Activated T-cell treated with anti-CD3 and anti-CD28 coated beads, Interleukin-2, amount 50 U/mL, for 24 hours (primary cell): ENCODE data around the gene ECI1.

ENCODE experiments used
- DNase-seq: peaks from one replicate; pipeline ENCODE4 v3.0.0-alpha.2; 2020
- H3K27ac Mint-ChIP-seq: 2 replicates; pipeline ENCODE4 v1.8.0; 2020; ENCODE audit warnings: mild to moderate bottlenecking, mixed read lengths
- H3K27me3 Mint-ChIP-seq: 2 replicates; pipeline ENCODE4 v1.8.0; 2020; ENCODE audit warnings: mixed read lengths
- H3K36me3 Mint-ChIP-seq: 2 replicates; pipeline ENCODE4 v1.8.0; 2020; ENCODE audit warnings: low read depth, mixed read lengths
- H3K4me1 Mint-ChIP-seq: 2 replicates; pipeline ENCODE4 v1.8.0; 2020; ENCODE audit warnings: low read depth, mixed read lengths
- H3K4me3 Mint-ChIP-seq: 2 replicates; pipeline ENCODE4 v1.8.0; 2020; ENCODE audit warnings: mild to moderate bottlenecking, moderate library complexity, mixed read lengths
- H3K9me3 Mint-ChIP-seq: 2 replicates; pipeline ENCODE4 v1.8.0; 2020; ENCODE audit warnings: mixed read lengths

ECI1 gene

GRCh38 chr16:2235695-2236336 lies 15.6 kb downstream of the ECI1 start:
- Mint-ChIP-seq H3K27ac (no peak overlapping the region), H3K36me3 (peaks cover 53% of the 10 kb centered on the region), H3K4me1 (peaks cover 3% of the 10 kb centered on the region), H3K27me3 (peaks cover 3% of the 10 kb centered on the region), H3K9me3 (no peaks in the 10 kb centered on the region), H3K4me3 (no peak overlapping the region)
- DNase-seq = no peak

GRCh38 chr16:2235234-2235651 lies 16.1 kb downstream of the ECI1 start:
- H3K27me3 Mint-ChIP-seq = peaks cover 3% of the 10 kb centered on the region
- H3K36me3 Mint-ChIP-seq = peaks cover 58% of the 10 kb centered on the region
- DNase-seq = no peak
- H3K4me1 Mint-ChIP-seq = peaks cover 3% of the 10 kb centered on the region
- no peak overlapping the region for H3K4me3 Mint-ChIP-seq
- no peaks in the 10 kb centered on the region for H3K9me3 Mint-ChIP-seq
- H3K27ac Mint-ChIP-seq = peak overlapping the region; percentile 55

DNA sequence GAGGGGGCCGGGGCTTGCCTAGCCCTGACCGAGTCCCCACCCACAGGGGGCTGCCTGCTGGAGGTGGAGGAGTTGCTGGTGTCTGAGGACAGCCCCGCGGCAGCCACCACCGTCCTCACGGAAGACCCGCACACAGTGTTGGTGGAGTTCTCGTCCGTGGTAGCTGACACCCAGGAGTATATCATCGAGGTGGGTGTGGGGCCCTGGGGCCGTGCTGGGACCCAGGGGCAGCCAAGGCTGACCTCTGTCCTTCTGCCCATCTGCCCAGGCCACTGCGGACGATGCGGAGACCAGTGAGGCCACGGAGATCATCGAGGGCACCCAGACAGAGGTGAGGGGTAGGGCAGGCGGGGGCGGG lies 16.6 kb downstream of the ECI1 start:
- peaks cover 3% of the 10 kb centered on the region for H3K4me1 Mint-ChIP-seq
- peaks cover 61% of the 10 kb centered on the region for H3K36me3 Mint-ChIP-seq
- H3K9me3 Mint-ChIP-seq = no peaks in the 10 kb centered on the region
- no peak overlapping the region for H3K27ac Mint-ChIP-seq
- H3K27me3 Mint-ChIP-seq = peaks cover 3% of the 10 kb centered on the region
- H3K4me3 Mint-ChIP-seq = no peak overlapping the region
- no peak for DNase-seq

GRCh38 chr16:2233872-2234812 lies 17.2 kb downstream of the ECI1 start:
- Mint-ChIP-seq H3K36me3 (peaks cover 61% of the 10 kb centered on the region), H3K9me3 (no peaks in the 10 kb centered on the region), H3K4me1 (peaks cover 3% of the 10 kb centered on the region), H3K27me3 (peaks cover 3% of the 10 kb centered on the region), H3K27ac (peak overlapping the region; percentile 11), H3K4me3 (no peak overlapping the region)
- DNase-seq = no peak

DNA sequence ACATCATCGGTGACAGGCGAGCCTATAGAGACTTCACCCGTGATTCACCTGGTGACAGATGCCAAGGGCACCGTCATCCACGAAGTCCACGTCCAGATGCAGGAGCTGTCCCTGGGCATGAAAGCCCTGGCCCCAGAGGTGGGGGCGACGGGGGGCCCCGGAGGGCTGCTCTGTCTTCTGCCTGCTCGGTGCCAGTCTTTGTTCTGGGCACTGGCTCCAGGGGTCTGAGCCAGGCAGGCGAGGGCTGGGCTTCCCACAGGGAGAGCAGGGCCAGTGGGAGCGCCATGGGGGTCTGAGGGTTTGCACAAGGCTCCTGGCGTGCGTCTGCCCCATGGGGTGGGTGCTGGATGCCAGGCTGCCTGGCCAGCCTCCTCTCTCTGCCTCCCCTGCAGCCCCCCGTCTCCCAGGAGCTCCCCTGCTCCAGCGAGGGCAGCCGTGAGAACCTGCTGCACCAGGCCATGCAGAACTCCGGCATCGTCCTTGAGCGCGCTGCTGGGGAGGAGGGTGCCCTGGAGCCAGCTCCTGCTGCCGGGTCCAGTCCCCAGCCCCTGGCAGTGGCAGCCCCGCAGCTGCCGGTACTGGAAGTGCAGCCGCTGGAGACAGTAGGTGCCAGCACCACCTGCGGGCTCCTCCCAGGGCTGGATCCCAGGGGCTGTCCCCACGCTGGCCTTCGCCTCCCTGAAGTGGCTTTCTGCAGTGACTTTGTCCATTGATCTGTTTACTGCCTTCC lies 18.2 kb downstream of the ECI1 start:
- Mint-ChIP-seq H3K27me3 (peaks cover 3% of the 10 kb centered on the region), H3K27ac (no peak overlapping the region), H3K4me1 (peaks cover 3% of the 10 kb centered on the region)

DNA sequence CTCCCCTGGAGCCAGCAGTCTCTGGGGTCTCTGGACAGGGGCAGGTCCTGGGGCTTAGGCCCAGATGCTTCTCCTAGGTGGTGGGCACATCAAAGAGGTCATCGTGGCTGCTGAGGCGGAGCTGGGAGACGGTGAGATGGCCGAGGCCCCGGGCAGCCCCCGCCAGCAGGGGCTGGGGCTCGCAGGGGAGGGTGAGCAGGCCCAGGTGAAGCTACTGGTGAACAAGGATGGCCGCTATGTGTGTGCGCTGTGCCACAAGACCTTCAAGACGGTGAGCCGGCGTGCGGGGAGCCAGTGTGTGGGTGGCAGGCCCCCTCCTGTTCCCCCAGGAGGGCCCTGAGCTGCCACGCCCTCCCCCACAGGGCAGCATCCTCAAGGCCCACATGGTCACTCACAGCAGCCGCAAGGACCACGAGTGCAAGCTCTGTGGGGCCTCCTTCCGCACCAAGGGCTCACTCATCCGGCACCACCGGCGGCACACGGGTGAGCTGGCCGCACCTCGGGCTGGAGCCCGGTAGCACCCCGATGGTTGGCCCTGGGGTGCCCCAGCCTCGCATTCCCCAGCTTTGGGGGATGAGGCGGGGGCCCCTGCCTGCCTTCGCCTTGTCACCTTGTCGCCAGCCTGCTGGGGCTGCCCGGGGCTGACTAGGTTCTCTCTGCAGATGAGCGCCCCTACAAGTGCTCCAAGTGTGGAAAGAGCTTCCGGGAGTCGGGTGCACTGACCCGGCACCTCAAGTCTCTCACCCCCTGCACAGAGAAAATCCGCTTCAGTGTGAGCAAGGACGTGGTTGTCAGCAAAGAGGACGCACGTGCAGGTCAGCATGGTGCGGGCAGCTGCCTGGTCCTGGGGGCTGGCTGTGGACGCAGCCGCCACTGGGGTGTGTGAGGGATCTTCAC lies 19.0 kb downstream of the ECI1 start:
- Mint-ChIP-seq H3K4me1 (peaks cover 3% of the 10 kb centered on the region), H3K27ac (no peak overlapping the region), H3K27me3 (peaks cover 3% of the 10 kb centered on the region), H3K9me3 (no peaks in the 10 kb centered on the region), H3K4me3 (no peak overlapping the region), H3K36me3 (peaks cover 71% of the 10 kb centered on the region)
- DNase-seq = no peak

More for the DNA sequence above, 18.2 kb downstream of the ECI1 start:
- H3K4me3 Mint-ChIP-seq = no peak overlapping the region
- H3K9me3 Mint-ChIP-seq = no peaks in the 10 kb centered on the region
- H3K36me3 Mint-ChIP-seq = peaks cover 65% of the 10 kb centered on the region
- no peak for DNase-seq

GRCh38 chr16:2231016-2231931 lies 20.1 kb downstream of the ECI1 start:
- H3K9me3 Mint-ChIP-seq = no peaks in the 10 kb centered on the region
- H3K36me3 Mint-ChIP-seq = peaks cover 78% of the 10 kb centered on the region
- no peak overlapping the region for H3K27ac Mint-ChIP-seq
- peaks cover 8% of the 10 kb centered on the region for H3K4me1 Mint-ChIP-seq
- H3K27me3 Mint-ChIP-seq = peaks cover 3% of the 10 kb centered on the region
- no peak for DNase-seq
- no peak overlapping the region for H3K4me3 Mint-ChIP-seq

- Mint-ChIP-seq H3K4me1 (peaks cover 12% of the 10 kb centered on the region), H3K9me3 (no peaks in the 10 kb centered on the region), H3K27ac (no peak overlapping the region), H3K4me3 (no peak overlapping the region), H3K27me3 (peaks cover 1% of the 10 kb centered on the region), H3K36me3 (peaks cover 76% of the 10 kb centered on the region)
- DNase-seq = no peak
These were observed 21.0 kb downstream of the ECI1 start for GRCh38 chr16:2230376-2230775.

GRCh38 chr16:2229632-2230250 lies 21.6 kb downstream of the ECI1 start:
- H3K36me3 Mint-ChIP-seq = peaks cover 69% of the 10 kb centered on the region
- H3K9me3 Mint-ChIP-seq = no peaks in the 10 kb centered on the region
- no peaks in the 10 kb centered on the region for H3K27me3 Mint-ChIP-seq
- H3K4me3 Mint-ChIP-seq = no peak overlapping the region
- H3K4me1 Mint-ChIP-seq = peaks cover 16% of the 10 kb centered on the region
- H3K27ac Mint-ChIP-seq = no peak overlapping the region
- DNase-seq = no peak

DNA sequence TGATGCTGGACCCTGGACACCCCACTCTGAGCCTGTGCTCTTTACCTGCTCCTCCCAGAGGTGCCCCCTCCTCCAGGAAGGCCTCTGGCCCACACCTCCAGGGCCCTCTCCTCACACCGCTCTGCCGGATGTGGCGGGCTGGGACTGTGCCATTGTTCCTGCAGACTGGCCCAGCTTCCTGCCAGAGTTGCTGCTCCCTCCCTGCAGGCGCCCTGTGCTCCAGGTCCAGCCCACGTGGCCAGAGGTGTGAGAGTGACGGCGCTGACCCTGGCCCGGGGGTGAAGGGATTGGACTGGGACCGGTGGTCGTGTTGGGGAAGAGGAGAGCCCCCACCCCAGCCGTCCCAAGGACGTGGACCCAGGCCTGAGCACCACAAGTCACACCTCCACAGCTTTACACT lies 22.3 kb downstream of the ECI1 start:
- no peaks in the 10 kb centered on the region for H3K9me3 Mint-ChIP-seq
- peaks cover 21% of the 10 kb centered on the region for H3K4me1 Mint-ChIP-seq

GRCh38 chr16:2228161-2228824 lies 23.1 kb downstream of the ECI1 start:
- Mint-ChIP-seq H3K36me3 (peaks cover 61% of the 10 kb centered on the region), H3K9me3 (no peaks in the 10 kb centered on the region), H3K4me3 (no peak overlapping the region)

More for the DNA sequence above, 22.3 kb downstream of the ECI1 start:
- Mint-ChIP-seq H3K27me3 (no peaks in the 10 kb centered on the region), H3K4me3 (no peak overlapping the region), H3K27ac (no peak overlapping the region), H3K36me3 (peaks cover 66% of the 10 kb centered on the region)
- DNase-seq = no peak

GRCh38 chr16:2226918-2227317 lies 24.5 kb downstream of the ECI1 start:
- no peaks in the 10 kb centered on the region for H3K27me3 Mint-ChIP-seq
- peaks cover 23% of the 10 kb centered on the region for H3K4me1 Mint-ChIP-seq
- no peak overlapping the region for H3K27ac Mint-ChIP-seq
- no peak overlapping the region for H3K4me3 Mint-ChIP-seq
- no peaks in the 10 kb centered on the region for H3K9me3 Mint-ChIP-seq
- H3K36me3 Mint-ChIP-seq = peaks cover 54% of the 10 kb centered on the region
- DNase-seq = no peak

More at GRCh38 chr16:2228161-2228824, 23.1 kb downstream of the ECI1 start:
- no peak for DNase-seq
- Mint-ChIP-seq H3K4me1 (peaks cover 21% of the 10 kb centered on the region), H3K27me3 (no peaks in the 10 kb centered on the region), H3K27ac (no peak overlapping the region)
